Heart right ventricle (tissue), 16 donors: Measurements from ENCODE around the gene UBLCP1. TPM values are rescaled to one million over a fixed set of nuclear protein-coding genes. Genes with fewer than 3 reads are reported as not detected.

ENCODE experiments used
- ATAC-seq, 8 donors: fragments of 200-7000 bp; cut with Tn5 transposase; one replicate each; pipeline ENCODE4 v1.9.1; 2020; ENCODE audit warnings: mild to moderate bottlenecking in 8 of 8, moderate library complexity in 8 of 8, moderate number of reproducible peaks in 1 of 8
- DNase-seq, 2 donors: peaks; one replicate each; pipeline ENCODE4 v3.0.0-alpha.2; 2020
- H3K27ac ChIP-seq, 10 donors: fragments of 200-600 bp; sonication (generic) in 2 of 10; one replicate each; pipeline versions ENCODE4 v1.5.0 to v1.8.0; 2020 to 2022; ENCODE audit warnings: mild to moderate bottlenecking in 3 of 10
- H3K27me3 ChIP-seq, 7 donors: fragments of 200-600 bp; one replicate each; pipeline ENCODE4 v1.8.0; 2021 to 2022; ENCODE audit warnings: mild to moderate bottlenecking in 2 of 7
- H3K36me3 ChIP-seq, 9 donors: fragments of 200-600 bp; sonication (generic) in 1 of 9; one replicate each; pipeline versions ENCODE4 v1.5.0 to v1.8.0; 2020 to 2022; ENCODE audit warnings: mild to moderate bottlenecking in 2 of 9
- H3K4me1 ChIP-seq, 9 donors: fragments of 200-600 bp; sonication (generic) in 1 of 9; one replicate each; pipeline versions ENCODE4 v1.5.0 to v1.8.0; 2020 to 2022; ENCODE audit warnings: mild to moderate bottlenecking in 4 of 9
- H3K4me3 ChIP-seq, 10 donors: fragments of 200-600 bp; sonication (generic) in 2 of 10; one replicate each; pipeline versions ENCODE4 v1.5.0 to v1.8.0; 2020 to 2022; ENCODE audit warnings: mild to moderate bottlenecking in 7 of 10, moderate library complexity in 2 of 10
- H3K9me3 ChIP-seq, 11 donors: fragments of 200-600 bp in 10 of 11; sonication (generic) in 2 of 11; one replicate each; pipeline versions ENCODE4 v1.5.0 to v1.8.0; 2013 to 2022; ENCODE audit warnings: mild to moderate bottlenecking in 2 of 11, control low read depth in 1 of 11, moderate library complexity in 1 of 11
- CTCF ChIP-seq, 9 donors: fragments of 200-600 bp; sonication (generic) in 2 of 9; IDR thresholded peaks; one replicate each; pipeline versions ENCODE4 v1.5.0 to v1.8.0; 2021 to 2022; ENCODE audit warnings: antibody characterized with exemption in 9 of 9, mild to moderate bottlenecking in 5 of 9, moderate library complexity in 1 of 9
- WGBS, 2 donors: extraction: QIAGEN DNeasy Blood & Tissue Kit; methylation state at CpG; one replicate each; pipeline ENCODE4 v1.1.7; 2013; ENCODE audit warnings: inconsistent platforms in 1 of 2; 5-methylcytosine and 5-hydroxymethylcytosine counted together
- intact Hi-C, 10 donors: fragments of 100-400 bp; cut with DNase I; formaldehyde crosslinking; loops; one replicate each; pipeline versions ENCODE4 v1.11.1 to v1.14.2; 2022
- polyA plus RNA-seq, 2 donors: library from polyadenylated mRNA; stranded (reverse); fragments of 200-250 nt; gene quantifications; one replicate each; pipeline ENCODE4 v1.2.3, GENCODE V29; 2013
- total RNA-seq, 10 donors: library from RNA; stranded (reverse); fragmentation: NEBNext Ultra II Directional in 3 of 10; extraction: Animal tissue kit (Norgen Biotek cat#: 25700) in 3 of 10; gene quantifications; one replicate each; pipeline versions ENCODE4 v1.2.1 to v1.2.4, GENCODE V29; 2021 to 2023
- donor health status: Arrhythmogenic right ventricular cardiomyopathy.
- donor health status: ischemic (EF 13 %, LVEDD 7.1; RV severe dilation, severe dysfunction).
- donor health status: healthy with polysubstance abuse.
- donor health status: DM: no; HTN: yes; CAD: no.
- donor health status: DM: no; HTN: no; CAD: no.
- donor health status: ischemic (EF 25% LVEDD 6.9; RV normal size, moderate dysfunction).
- donor health status: ischemic (EF 25% LVEDD 5.7; RV mildly dilated, moderate dysfunction).
- donor health status: healthy.
- donor health status: DM: yes; HTN: yes; CAD: no.
- donor health status: Ischemic cardiomyopathy.
- donor health status: ischemic (EF 35%, LVEDD 5.7; RV mildly dilated, moderate dysfunction).
- donor health status: nonischemic (EF 11% LVEDD 7.7; RV severe dilation, severe dysfunction).
- donor health status: DM: yes; HTN: yes; CAD: no.
- donor health status: PGD.
- donor health status: ischemic (EF 29% LVEDD 5.4; RV normal size, mild dysfunction).
- donor health status: nonischemic (EF 23%, LVEDD 6.1; RV moderate dilation, normal function).

The UBLCP1 gene
- total and polyA plus RNA-seq, 12 donors, result 11.6 to 20.9 (median 13.9) TPM

GRCh38 chr5:159303286-159303685, 40.2 kb downstream of the UBLCP1 start:
- 94 to 95% methylated on average over 4 of the region's 4 CpGs for WGBS, 2 donors
- no peak overlapping the region for H3K27ac ChIP-seq
- H3K27me3 ChIP-seq, result peaks cover 0 to 14% (median 0%) of the 10 kb centered on the region in 7 donors
- H3K9me3 ChIP-seq, result peaks cover 0 to 38% (median 4%) of the 10 kb centered on the region in 11 donors
- H3K36me3 ChIP-seq, result no peaks in the 10 kb centered on the region
- H3K4me3 ChIP-seq, result no peak overlapping the region
- no peak for DNase-seq
- no peak for TF ChIP-seq CTCF (IDR thresholded peaks at IDR 0.05)
- H3K4me1 ChIP-seq, result no peaks in the 10 kb centered on the region
- ATAC-seq, result no peak
- intact Hi-C loops, result no loop called here

- H3K27ac ChIP-seq, result no peak overlapping the region
- H3K36me3 ChIP-seq, result no peaks in the 10 kb centered on the region
- no peak for TF ChIP-seq CTCF (IDR thresholded peaks at IDR 0.05)
- no peak for ATAC-seq
- H3K4me1 ChIP-seq, result no peaks in the 10 kb centered on the region
- no peak for DNase-seq
- intact Hi-C loops, result no loop called here
- no peak overlapping the region for H3K4me3 ChIP-seq
- H3K9me3 ChIP-seq, result peaks cover 0 to 33% (median 2%) of the 10 kb centered on the region in 11 donors
- H3K27me3 ChIP-seq, result peaks cover 0 to 27% (median 3%) of the 10 kb centered on the region in 7 donors
- 68% methylated on average over 5 of the region's 5 CpGs for WGBS, 2 donors
These were observed 42.0 kb downstream of the UBLCP1 start for GRCh38 chr5:159304961-159305595.

- no peak overlapping the region for H3K27ac ChIP-seq
- TF ChIP-seq CTCF (IDR thresholded peaks at IDR 0.05), result no peak
- intact Hi-C loops, result loop anchor here in 3 of 10 donors (10.0 kb wide), 2 partner anchors 155 to 675 kb away; no protein-coding TSS in a partner anchor
- no peak for DNase-seq
- peaks cover 0 to 8% (median 0%) of the 10 kb centered on the region in 9 donors for H3K4me1 ChIP-seq
- peaks cover 0 to 63% (median 33%) of the 10 kb centered on the region in 7 donors for H3K27me3 ChIP-seq
- no peaks in the 10 kb centered on the region for H3K36me3 ChIP-seq
- H3K4me3 ChIP-seq, result no peak overlapping the region
- WGBS, 2 donors, result 64 to 72% methylated on average over 8 of the region's 8 CpGs
- no peaks in the 10 kb centered on the region for H3K9me3 ChIP-seq
- peak in 2 of 8 donors; percentile 48 to 57 for ATAC-seq
These were observed 46.8 kb downstream of the UBLCP1 start for GRCh38 chr5:159309689-159310433.

DNA sequence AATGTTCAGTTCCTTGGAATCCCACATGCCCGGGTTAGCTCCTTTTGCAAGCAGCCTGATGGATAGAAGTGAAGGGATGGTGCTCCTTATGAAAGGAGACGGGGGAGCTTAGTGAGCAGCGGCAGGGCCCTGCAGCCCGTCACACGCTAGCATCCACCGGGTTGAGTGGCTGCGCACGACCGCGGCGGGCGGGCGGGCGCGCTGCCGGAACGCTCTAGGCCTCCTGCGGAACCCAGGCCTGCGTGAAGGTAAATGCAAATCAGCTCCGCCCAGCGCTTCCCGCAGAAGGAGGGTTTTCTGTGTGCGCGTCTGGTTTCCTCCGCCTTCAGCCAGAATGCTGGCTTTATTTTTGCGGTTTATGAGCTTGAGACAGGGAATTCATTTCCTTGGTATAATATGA, 47.4 kb downstream of the UBLCP1 start:
- 12% methylated on average over 26 of the region's 26 CpGs for WGBS, 2 donors
- no peaks in the 10 kb centered on the region for H3K36me3 ChIP-seq
- peaks cover 0 to 8% (median 0%) of the 10 kb centered on the region in 9 donors for H3K4me1 ChIP-seq
- DNase-seq (no peak), ATAC-seq (no peak)
- H3K4me3 ChIP-seq, result peak overlapping the region in 1 of 10 donors; percentile 16
- no peak overlapping the region for H3K27ac ChIP-seq
- intact Hi-C loops, result loop anchor here in 3 of 10 donors (10.0 kb wide), 2 partner anchors 156 to 674 kb away; no protein-coding TSS in a partner anchor
- TF ChIP-seq CTCF (IDR thresholded peaks at IDR 0.05), result no peak
- H3K9me3 ChIP-seq, result no peaks in the 10 kb centered on the region
- H3K27me3 ChIP-seq, result peaks cover 0 to 63% (median 33%) of the 10 kb centered on the region in 7 donors
